ENCODE measurements around the gene ANKRD29. TPM values are rescaled to one million over a fixed set of nuclear protein-coding genes. Genes with fewer than 3 reads are reported as not detected.

Gene ANKRD29
- total and polyA plus RNA-seq, 2 donors (not counting 3 experiments of a cell fraction or from before 2014, with no cell fraction given) = 0.03 to 2.6 TPM

- ChIA-PET CTCF (no interaction called here), POLR2A (interaction anchor here (0.7 kb wide), 1 partner anchor 1890 kb away, joined by 5 read pairs; no protein-coding TSS in a partner anchor)
- H3K79me2 ChIP-seq (ENCODE audit: control insufficient read depth, insufficient read depth, low read length) = peaks cover 73% of the 10 kb centered on the region
- H3K27ac ChIP-seq (ENCODE audit: insufficient read depth, low read depth, low read length) = no peak overlapping the region
- BruUV-seq (replicated peaks) = no TSS peak
- no peak overlapping the region for H3K4me3 ChIP-seq (replicated peaks in 1 of 3; ENCODE audit: insufficient read depth in 1 of 3, low read depth in 1 of 3, low read length in 3 of 3)
- H3K9me1 ChIP-seq (replicated peaks; ENCODE audit: control insufficient read depth, extremely low read depth, insufficient read depth, low read length) = no peaks in the 10 kb centered on the region
- no peaks in the 10 kb centered on the region for H3K9me3 ChIP-seq (replicated peaks; ENCODE audit: control insufficient read depth, insufficient read depth, low read length)
- DNase-seq (ENCODE audit: low read depth, low spot score) (no peak), FAIRE-seq (no peak)
- H2AFZ ChIP-seq (ENCODE audit: low read depth, low read length) = no peak overlapping the region
- H3K9ac ChIP-seq (replicated peaks; ENCODE audit: extremely low read depth, insufficient read depth, low read length) = no peak overlapping the region
- TF ChIP-seq JUN (IDR thresholded peaks at IDR 0.05; ENCODE audit: borderline replicate concordance, insufficient read depth, insufficient read length, low read depth) = no peak
- TF ChIP-seq CTCF (IDR thresholded peaks at IDR 0.05; ENCODE audit: extremely low read depth in 1 of 2, insufficient read depth in 1 of 2, low read depth in 1 of 2, low read length in 2 of 2) = no peak
- no peak for TF ChIP-seq POLR2AphosphoS5 (IDR thresholded peaks at IDR 0.05; ENCODE audit: insufficient read depth, low read depth, low read length)
- TF ChIP-seq MAX (IDR thresholded peaks at IDR 0.05; ENCODE audit: insufficient read depth, insufficient read length) = no peak
- no peak for TF ChIP-seq EZH2 (IDR thresholded peaks at IDR 0.05; ENCODE audit: borderline replicate concordance, low read depth, low read length, severe bottlenecking)
- no peak for TF ChIP-seq MYC (IDR thresholded peaks at IDR 0.05; ENCODE audit: low read depth, low read length)
- TF ChIP-seq FOS (IDR thresholded peaks at IDR 0.05; ENCODE audit: borderline replicate concordance, insufficient read depth, low read length) = no peak
- TF ChIP-seq POLR2A (IDR thresholded peaks at IDR 0.05; ENCODE audit: low read depth, low read length) = no peak
- TF ChIP-seq GATA2 (IDR thresholded peaks at IDR 0.05; ENCODE audit: insufficient read depth, insufficient read length, low read depth, low read length) = no peak
- intact Hi-C loops (cut with micrococcal nuclease) = no loop called here
- no peaks in the 10 kb centered on the region for H3K27me3 ChIP-seq (ENCODE audit: control insufficient read depth in 2 of 2, insufficient read depth in 2 of 2, low read length in 2 of 2)
- no peaks in the 10 kb centered on the region for H3K36me3 ChIP-seq (ENCODE audit: control insufficient read depth in 2 of 2, extremely low read depth in 1 of 2, insufficient read depth in 2 of 2, low read length in 2 of 2)
- dilution Hi-C loops (cut with MboI; ENCODE audit: extremely low pct_ligation_motif_present, low sequenced_read_pairs) = no loop called here
- peaks cover 18% of the 10 kb centered on the region for H3K4me1 ChIP-seq (ENCODE audit: control insufficient read depth, extremely low read depth, insufficient read depth, low read length)
- peaks cover 5% of the 10 kb centered on the region for H4K20me1 ChIP-seq (replicated peaks; ENCODE audit: control insufficient read depth, extremely low read depth, insufficient read depth, low read length)
- no peak overlapping the region for H3K4me2 ChIP-seq (ENCODE audit: insufficient read depth, low read length)
Observed at GRCh38 chr18:23583071-23583865, 79.4 kb downstream of the ANKRD29 start.
